ENCODE results near the gene MAP2K2. TPM values are rescaled to one million over a fixed set of nuclear protein-coding genes. Genes with fewer than 3 reads are reported as not detected.

MAP2K2 gene
- polyA plus RNA-seq, 2 donors: 120 to 127 TPM

DNA sequence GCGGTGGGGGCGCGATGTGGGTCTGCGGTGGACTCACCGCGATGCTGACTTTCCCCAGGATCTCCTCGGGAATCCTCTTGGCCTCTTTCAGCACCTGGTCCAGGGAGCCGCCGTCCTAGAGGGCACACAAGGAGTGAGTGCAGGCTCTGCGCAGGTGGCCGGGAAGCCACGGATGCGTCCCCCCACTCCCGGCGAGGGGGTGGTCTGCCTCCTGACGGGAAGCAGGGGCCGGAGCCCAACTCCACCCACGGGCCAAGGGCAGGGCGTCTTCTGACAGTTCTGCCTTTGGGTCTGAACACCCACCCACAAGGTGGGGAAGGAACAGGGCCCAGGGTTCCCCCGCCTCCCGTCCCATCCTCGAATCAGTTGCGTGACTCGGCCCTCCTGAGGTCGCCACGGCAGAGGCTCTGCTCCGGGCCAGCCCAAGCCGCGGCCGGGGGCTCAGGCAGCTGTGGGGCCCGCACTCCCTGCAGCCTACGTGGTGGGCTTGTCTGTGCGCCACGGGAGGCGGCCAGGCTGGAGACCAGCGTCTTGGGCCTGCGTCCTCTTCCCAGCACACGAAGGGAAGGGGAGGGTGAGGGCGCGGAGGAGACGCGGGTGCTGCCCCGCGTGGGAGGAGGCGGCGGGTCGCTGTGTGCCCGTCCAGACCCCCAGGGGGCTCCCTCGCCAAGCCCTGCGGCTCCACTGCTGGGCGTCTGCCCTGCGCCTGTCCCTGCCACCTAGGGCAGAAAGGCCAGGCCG is 21.4 kb downstream of the MAP2K2 start:
- 89 to 94% methylated on average over 40 to 53 of the region's 53 CpGs for WGBS, 2 donors
- peaks cover 0 to 2% of the 10 kb centered on the region in 2 donors for H3K4me1 ChIP-seq (ENCODE audit: control insufficient read depth in 2 of 2, insufficient read depth in 2 of 2, low read length in 1 of 2)
- no peaks in the 10 kb centered on the region for H3K27me3 ChIP-seq (ENCODE audit: control insufficient read depth in 1 of 2, insufficient read depth in 2 of 2, low read length in 2 of 2)
- H3K36me3 ChIP-seq (ENCODE audit: control insufficient read depth in 2 of 2, insufficient read depth in 2 of 2, low read length in 1 of 2): peaks cover 0 to 49% of the 10 kb centered on the region in 2 donors
- H3K9me3 ChIP-seq (ENCODE audit: control insufficient read depth in 2 of 2, insufficient read depth in 1 of 2, low read depth in 1 of 2, low read length in 1 of 2): no peaks in the 10 kb centered on the region
- H3K27ac ChIP-seq (ENCODE audit: low read depth in 2 of 2, low read length in 1 of 2): no peak overlapping the region
- no peak overlapping the region for H3K4me3 ChIP-seq (ENCODE audit: low read depth in 1 of 2, low read length in 2 of 2)

DNA sequence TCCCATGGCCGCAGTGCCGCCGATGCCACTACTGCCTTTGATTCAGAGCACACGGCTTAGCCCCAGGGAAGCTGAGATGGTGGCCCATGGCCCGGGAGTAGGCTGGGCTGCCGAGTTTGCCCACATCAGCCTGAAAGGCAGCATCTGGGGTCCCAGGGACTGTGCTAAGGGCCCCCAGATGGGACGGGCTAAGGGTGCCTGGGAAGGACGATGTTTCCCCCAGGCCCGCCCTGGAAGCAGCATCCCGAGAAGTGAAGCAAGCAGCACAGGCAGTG is 22.5 kb downstream of the MAP2K2 start:
- no peaks in the 10 kb centered on the region for H3K9me3 ChIP-seq (ENCODE audit: control insufficient read depth in 2 of 2, insufficient read depth in 1 of 2, low read depth in 1 of 2, low read length in 1 of 2)
- H3K27ac ChIP-seq (ENCODE audit: low read depth in 2 of 2, low read length in 1 of 2): no peak overlapping the region
- 88 to 90% methylated on average over 10 of the region's 10 CpGs for WGBS, 2 donors
- no peak overlapping the region for H3K4me3 ChIP-seq (ENCODE audit: low read depth in 1 of 2, low read length in 2 of 2)
- H3K36me3 ChIP-seq (ENCODE audit: control insufficient read depth in 2 of 2, insufficient read depth in 2 of 2, low read length in 1 of 2): peaks cover 0 to 49% of the 10 kb centered on the region in 2 donors
- peaks cover 0 to 5% of the 10 kb centered on the region in 2 donors for H3K4me1 ChIP-seq (ENCODE audit: control insufficient read depth in 2 of 2, insufficient read depth in 2 of 2, low read length in 1 of 2)
- no peaks in the 10 kb centered on the region for H3K27me3 ChIP-seq (ENCODE audit: control insufficient read depth in 1 of 2, insufficient read depth in 2 of 2, low read length in 2 of 2)

DNA sequence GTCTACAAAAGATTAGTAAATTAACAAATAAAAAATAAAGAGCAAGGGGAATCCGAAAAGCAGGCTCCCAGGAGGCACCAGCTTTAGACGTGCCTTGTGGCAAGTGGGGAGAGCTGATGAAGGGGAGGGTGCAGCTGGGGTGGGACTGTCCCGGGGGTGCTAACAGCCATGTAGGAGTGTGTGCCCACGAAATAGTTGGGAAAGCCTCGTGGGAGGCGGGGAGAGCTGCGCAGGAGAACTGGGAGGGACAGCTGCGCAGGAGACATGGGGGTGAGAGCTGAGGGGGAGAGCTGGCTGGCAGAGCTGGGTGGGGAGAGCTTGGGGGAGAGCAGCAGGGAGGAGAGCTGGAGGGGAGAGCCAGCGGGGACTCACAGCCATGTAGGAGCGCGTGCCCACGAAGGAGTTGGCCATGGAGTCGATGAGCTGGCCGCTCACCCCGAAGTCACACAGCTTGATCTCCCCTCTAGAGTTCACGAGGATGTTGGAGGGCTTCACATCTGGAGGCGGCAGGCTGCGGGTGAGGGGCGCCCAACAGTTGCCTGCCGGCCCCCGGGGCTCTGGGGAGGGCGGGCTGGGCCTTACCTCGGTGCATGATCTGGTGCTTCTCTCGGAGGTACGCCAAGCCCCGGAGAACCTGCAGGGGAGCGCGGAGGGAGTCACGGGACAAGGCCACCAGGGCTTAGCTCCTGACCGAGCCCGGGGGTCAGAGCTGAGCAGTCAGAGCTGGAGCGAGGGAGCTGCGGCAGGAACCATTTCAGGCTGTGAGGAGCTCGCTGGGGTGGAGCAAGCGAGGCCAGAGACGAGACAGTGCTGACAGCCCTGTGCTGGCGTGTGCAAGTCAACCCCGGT is 23.1 kb downstream of the MAP2K2 start:
- Histone ChIP-seq H3K36me3 (ENCODE audit: control insufficient read depth in 2 of 2, insufficient read depth in 2 of 2, low read length in 1 of 2) (peaks cover 0 to 49% of the 10 kb centered on the region in 2 donors), H3K27ac (ENCODE audit: low read depth in 2 of 2, low read length in 1 of 2) (no peak overlapping the region), H3K27me3 (ENCODE audit: control insufficient read depth in 1 of 2, insufficient read depth in 2 of 2, low read length in 2 of 2) (no peaks in the 10 kb centered on the region), H3K9me3 (ENCODE audit: control insufficient read depth in 2 of 2, insufficient read depth in 1 of 2, low read depth in 1 of 2, low read length in 1 of 2) (no peaks in the 10 kb centered on the region), H3K4me3 (ENCODE audit: low read depth in 1 of 2, low read length in 2 of 2) (no peak overlapping the region), H3K4me1 (ENCODE audit: control insufficient read depth in 2 of 2, insufficient read depth in 2 of 2, low read length in 1 of 2) (peaks cover 0 to 8% of the 10 kb centered on the region in 2 donors)
- 93% methylated on average over 31 to 38 of the region's 38 CpGs for WGBS, 2 donors

DNA sequence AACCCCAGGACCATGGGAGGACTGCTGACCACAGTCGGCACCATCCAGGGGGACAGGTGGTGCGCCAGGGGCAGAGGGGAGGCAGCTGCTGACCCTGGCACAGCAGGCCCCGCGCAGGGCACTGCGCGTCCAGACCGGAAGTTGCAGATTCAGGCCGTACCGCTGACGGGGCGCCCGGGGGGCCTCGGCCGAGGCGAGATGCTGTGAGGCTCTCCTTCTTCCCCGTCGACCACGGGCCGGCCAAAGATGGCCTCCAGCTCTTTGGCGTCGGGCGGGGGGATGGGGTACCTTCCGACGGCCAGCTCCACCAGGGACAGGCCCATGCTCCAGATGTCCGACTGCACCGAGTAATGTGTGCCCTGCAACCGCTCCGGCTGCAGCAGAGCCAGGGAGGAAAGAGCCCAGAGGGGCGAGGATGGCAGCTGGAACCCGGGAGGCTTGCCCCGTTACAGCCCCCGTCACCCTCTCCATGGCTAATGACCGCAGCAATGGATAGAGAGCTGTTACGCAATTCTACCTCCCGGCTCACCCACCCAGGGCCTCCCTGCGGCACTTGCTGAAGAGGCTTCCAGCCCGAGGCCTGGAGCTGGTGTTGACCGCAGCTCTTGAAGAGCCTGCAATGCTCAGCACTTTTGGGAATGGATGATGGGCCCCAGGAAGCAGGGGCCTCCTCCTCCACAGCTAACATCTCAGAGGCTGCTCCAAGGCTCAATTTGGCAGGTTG is 24.7 kb downstream of the MAP2K2 start:
- Histone ChIP-seq H3K27me3 (ENCODE audit: control insufficient read depth in 1 of 2, insufficient read depth in 2 of 2, low read length in 2 of 2) (no peaks in the 10 kb centered on the region), H3K9me3 (ENCODE audit: control insufficient read depth in 2 of 2, insufficient read depth in 1 of 2, low read depth in 1 of 2, low read length in 1 of 2) (no peaks in the 10 kb centered on the region), H3K27ac (ENCODE audit: low read depth in 2 of 2, low read length in 1 of 2) (no peak overlapping the region), H3K4me1 (ENCODE audit: control insufficient read depth in 2 of 2, insufficient read depth in 2 of 2, low read length in 1 of 2) (peaks cover 0 to 15% of the 10 kb centered on the region in 2 donors), H3K4me3 (ENCODE audit: low read depth in 1 of 2, low read length in 2 of 2) (no peak overlapping the region), H3K36me3 (ENCODE audit: control insufficient read depth in 2 of 2, insufficient read depth in 2 of 2, low read length in 1 of 2) (peaks cover 0 to 46% of the 10 kb centered on the region in 2 donors)
- WGBS, 2 donors: 92 to 96% methylated on average over 35 to 38 of the region's 38 CpGs

- no peaks in the 10 kb centered on the region for H3K27me3 ChIP-seq (ENCODE audit: control insufficient read depth in 1 of 2, insufficient read depth in 2 of 2, low read length in 2 of 2)
- 85 to 92% methylated on average over 18 of the region's 18 CpGs for WGBS, 2 donors
- H3K27ac ChIP-seq (ENCODE audit: low read depth in 2 of 2, low read length in 1 of 2): no peak overlapping the region
- H3K4me3 ChIP-seq (ENCODE audit: low read depth in 1 of 2, low read length in 2 of 2): no peak overlapping the region
- H3K4me1 ChIP-seq (ENCODE audit: control insufficient read depth in 2 of 2, insufficient read depth in 2 of 2, low read length in 1 of 2): peaks cover 0 to 15% of the 10 kb centered on the region in 2 donors
- no peaks in the 10 kb centered on the region for H3K9me3 ChIP-seq (ENCODE audit: control insufficient read depth in 2 of 2, insufficient read depth in 1 of 2, low read depth in 1 of 2, low read length in 1 of 2)
- peaks cover 0 to 51% of the 10 kb centered on the region in 2 donors for H3K36me3 ChIP-seq (ENCODE audit: control insufficient read depth in 2 of 2, insufficient read depth in 2 of 2, low read length in 1 of 2)
Measured at GRCh38 chr19:4098493-4098892, 25.4 kb downstream of the MAP2K2 start.

GRCh38 chr19:4097501-4097900 is 26.4 kb downstream of the MAP2K2 start:
- peaks cover 0 to 15% of the 10 kb centered on the region in 2 donors for H3K4me1 ChIP-seq (ENCODE audit: control insufficient read depth in 2 of 2, insufficient read depth in 2 of 2, low read length in 1 of 2)
- no peak overlapping the region for H3K4me3 ChIP-seq (ENCODE audit: low read depth in 1 of 2, low read length in 2 of 2)
- no peaks in the 10 kb centered on the region for H3K27me3 ChIP-seq (ENCODE audit: control insufficient read depth in 1 of 2, insufficient read depth in 2 of 2, low read length in 2 of 2)
- H3K9me3 ChIP-seq (ENCODE audit: control insufficient read depth in 2 of 2, insufficient read depth in 1 of 2, low read depth in 1 of 2, low read length in 1 of 2): no peaks in the 10 kb centered on the region
- 83% methylated on average over 11 of the region's 11 CpGs for WGBS, 2 donors
- peaks cover 0 to 42% of the 10 kb centered on the region in 2 donors for H3K36me3 ChIP-seq (ENCODE audit: control insufficient read depth in 2 of 2, insufficient read depth in 2 of 2, low read length in 1 of 2)
- peak overlapping the region in 1 of 2 donors; percentile 40 for H3K27ac ChIP-seq (ENCODE audit: low read depth in 2 of 2, low read length in 1 of 2)

DNA sequence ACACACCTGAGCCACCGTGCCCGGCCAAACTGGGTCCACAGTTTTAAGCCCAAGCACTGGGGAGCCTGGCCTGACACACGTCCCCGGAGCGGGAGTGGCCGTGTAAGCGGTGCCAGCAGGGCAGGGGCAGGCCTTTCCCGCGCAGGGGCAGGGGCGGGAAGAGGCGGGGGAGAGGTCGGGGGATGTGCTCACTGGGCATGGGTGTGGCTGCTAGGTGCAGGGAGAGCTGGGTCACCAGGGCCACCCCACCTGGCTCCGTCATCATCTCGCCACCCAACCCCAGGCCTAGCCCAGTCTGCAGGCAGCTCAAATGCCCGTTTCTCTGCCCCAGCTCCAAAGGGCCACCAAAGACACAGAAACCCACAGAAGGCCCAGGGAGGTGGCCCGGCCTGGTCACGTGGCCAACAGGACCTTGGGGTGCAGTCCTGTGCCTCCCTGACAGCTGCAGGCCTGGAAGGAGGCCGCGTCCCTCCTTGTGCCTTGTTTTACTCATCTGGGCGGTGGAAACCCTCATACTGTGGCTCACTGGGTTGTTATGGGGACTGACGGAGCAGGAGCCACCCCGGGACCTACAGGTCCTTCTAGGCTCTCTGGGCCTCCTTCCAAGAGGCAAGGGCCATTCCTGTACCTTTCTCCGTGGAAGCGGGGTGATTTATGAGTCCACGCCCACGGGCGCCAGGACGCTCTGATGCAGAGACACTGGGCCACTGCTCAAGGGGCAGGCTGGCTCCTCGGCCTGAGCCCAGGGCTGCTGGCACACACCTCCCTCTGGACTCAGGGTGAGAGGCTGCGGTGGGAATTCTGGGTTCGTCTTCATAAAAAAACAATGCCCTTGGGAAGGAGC is 27.7 kb downstream of the MAP2K2 start:
- 76 to 77% methylated on average over 31 of the region's 31 CpGs for WGBS, 2 donors
- peak overlapping the region; percentile 90 to 92 for H3K27ac ChIP-seq (ENCODE audit: low read depth in 2 of 2, low read length in 1 of 2)

DNA sequence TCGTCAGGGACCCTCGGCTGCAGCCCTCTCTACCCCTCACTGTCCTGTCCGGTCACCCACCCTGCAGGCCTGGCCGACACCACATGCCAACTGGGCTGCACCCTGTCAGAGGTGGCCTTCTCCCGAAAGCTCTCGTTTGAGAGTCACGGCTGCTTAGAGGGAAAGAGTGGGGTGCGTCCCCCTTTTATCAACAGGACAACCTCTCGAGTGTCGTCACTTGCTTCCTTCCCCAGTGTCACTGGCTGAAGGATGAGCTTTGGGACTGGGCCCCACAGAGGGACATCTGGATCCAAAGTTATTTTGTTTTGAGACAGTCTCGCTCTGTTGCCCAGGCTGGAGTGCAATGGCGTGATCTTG is 28.5 kb downstream of the MAP2K2 start:
- 83 to 87% methylated on average over 12 of the region's 12 CpGs for WGBS, 2 donors
- Histone ChIP-seq H3K9me3 (ENCODE audit: control insufficient read depth in 2 of 2, insufficient read depth in 1 of 2, low read depth in 1 of 2, low read length in 1 of 2) (no peaks in the 10 kb centered on the region), H3K27ac (ENCODE audit: low read depth in 2 of 2, low read length in 1 of 2) (peak overlapping the region; percentile 90 to 92), H3K36me3 (ENCODE audit: control insufficient read depth in 2 of 2, insufficient read depth in 2 of 2, low read length in 1 of 2) (peaks cover 0 to 27% of the 10 kb centered on the region in 2 donors), H3K4me3 (ENCODE audit: low read depth in 1 of 2, low read length in 2 of 2) (no peak overlapping the region), H3K4me1 (ENCODE audit: control insufficient read depth in 2 of 2, insufficient read depth in 2 of 2, low read length in 1 of 2) (peaks cover 0 to 15% of the 10 kb centered on the region in 2 donors), H3K27me3 (ENCODE audit: control insufficient read depth in 1 of 2, insufficient read depth in 2 of 2, low read length in 2 of 2) (no peaks in the 10 kb centered on the region)

More for the DNA sequence above, 27.7 kb downstream of the MAP2K2 start:
- no peaks in the 10 kb centered on the region for H3K27me3 ChIP-seq (ENCODE audit: control insufficient read depth in 1 of 2, insufficient read depth in 2 of 2, low read length in 2 of 2)
- H3K9me3 ChIP-seq (ENCODE audit: control insufficient read depth in 2 of 2, insufficient read depth in 1 of 2, low read depth in 1 of 2, low read length in 1 of 2): no peaks in the 10 kb centered on the region
- peaks cover 0 to 30% of the 10 kb centered on the region in 2 donors for H3K36me3 ChIP-seq (ENCODE audit: control insufficient read depth in 2 of 2, insufficient read depth in 2 of 2, low read length in 1 of 2)
- H3K4me1 ChIP-seq (ENCODE audit: control insufficient read depth in 2 of 2, insufficient read depth in 2 of 2, low read length in 1 of 2): peaks cover 0 to 15% of the 10 kb centered on the region in 2 donors
- no peak overlapping the region for H3K4me3 ChIP-seq (ENCODE audit: low read depth in 1 of 2, low read length in 2 of 2)

All from esophagus (tissue), 2 donors.